HG03354 (cell line): ENCODE data around the gene CCDC63.
A peak's percentile ranks its signal among the peaks of the same experiment; 100 is the strongest.

Experiments used
- ATAC-seq: cut with Tn5 transposase; IDR thresholded peaks from one replicate; pipeline ENCODE4 v1.9.1; 2021; ENCODE audit warnings: mild to moderate bottlenecking; ENCODE audit not compliant: unreplicated experiment, poor library complexity, severe bottlenecking

Gene CCDC63

DNA sequence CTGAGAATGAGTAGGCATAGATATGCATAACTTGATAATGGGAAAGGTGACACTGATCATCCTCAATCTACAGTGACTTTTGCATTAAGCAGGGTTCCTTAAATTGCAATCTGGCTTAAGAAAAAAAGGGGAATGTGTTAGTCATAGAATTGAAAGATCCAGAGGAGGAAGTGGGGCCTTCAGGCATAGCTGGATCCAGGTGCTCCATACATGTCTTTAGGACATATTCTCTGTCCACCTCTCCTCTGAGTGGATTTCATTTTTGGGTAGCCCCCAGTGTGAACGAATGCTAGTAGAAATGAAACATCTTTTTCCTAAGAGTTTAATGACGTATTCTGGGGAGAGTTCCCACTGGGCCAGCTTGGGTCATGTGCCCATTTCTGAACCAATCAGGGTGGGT, 27.6 kb downstream of the CCDC63 start:
- ATAC-seq: no peak

- no peak for ATAC-seq
These were observed 28.0 kb downstream of the CCDC63 start for GRCh38 chr12:110874781-110875180.

- ATAC-seq: no peak
These were observed 33.9 kb downstream of the CCDC63 start for GRCh38 chr12:110880651-110881050.

DNA sequence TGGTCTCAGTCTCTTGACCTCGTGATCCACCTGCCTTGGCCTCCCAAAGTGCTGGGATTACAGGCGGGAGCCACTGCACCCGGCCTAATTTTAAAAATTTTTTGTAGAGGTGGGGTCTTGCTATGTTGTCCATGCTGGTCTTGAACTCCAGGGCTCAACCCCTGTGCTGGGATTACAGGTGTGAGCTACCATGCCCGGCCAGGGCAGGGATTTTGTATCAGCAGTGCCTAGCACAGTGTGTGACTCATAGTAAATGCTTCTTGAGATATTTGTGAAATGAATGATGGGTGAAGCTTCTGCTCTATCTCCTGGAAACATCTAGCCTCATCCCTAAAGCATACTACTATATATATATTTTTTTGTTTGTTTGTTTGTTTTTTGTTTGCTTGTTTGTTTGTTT, 36.5 kb downstream of the CCDC63 start:
- ATAC-seq: no peak

DNA sequence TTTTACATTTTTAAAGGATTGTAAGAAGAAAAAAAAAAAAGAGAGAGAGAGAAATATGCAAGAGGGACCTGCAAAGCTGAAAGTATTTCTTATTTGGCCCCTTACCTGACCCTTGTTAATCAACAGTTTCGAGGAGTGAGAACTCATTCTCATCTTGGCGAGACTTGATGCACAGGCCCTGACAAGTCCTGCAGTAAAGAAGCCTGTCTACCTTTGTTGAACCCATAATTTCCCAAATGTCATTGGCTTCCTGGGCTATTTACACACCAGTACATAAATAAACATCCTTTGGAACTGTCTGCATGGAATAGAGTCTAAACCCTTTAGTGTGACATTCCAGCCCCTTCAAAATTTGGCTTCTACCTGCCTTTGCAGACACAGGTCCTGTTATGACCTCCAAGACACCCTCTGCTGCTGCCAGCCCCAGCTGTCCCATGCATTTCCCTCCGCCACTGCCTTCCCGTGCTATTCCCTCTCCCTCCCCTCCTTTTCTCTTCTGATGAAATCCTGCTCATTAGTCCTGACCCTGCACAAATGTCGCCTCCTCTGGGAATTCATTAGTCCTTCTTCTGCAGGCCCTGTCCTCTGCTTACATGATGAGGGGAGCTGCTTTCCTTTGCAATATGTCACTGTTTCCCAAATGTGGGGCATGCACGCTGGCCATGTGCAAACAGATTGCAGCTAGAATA, 38.5 kb downstream of the CCDC63 start:
- ATAC-seq: no peak

DNA sequence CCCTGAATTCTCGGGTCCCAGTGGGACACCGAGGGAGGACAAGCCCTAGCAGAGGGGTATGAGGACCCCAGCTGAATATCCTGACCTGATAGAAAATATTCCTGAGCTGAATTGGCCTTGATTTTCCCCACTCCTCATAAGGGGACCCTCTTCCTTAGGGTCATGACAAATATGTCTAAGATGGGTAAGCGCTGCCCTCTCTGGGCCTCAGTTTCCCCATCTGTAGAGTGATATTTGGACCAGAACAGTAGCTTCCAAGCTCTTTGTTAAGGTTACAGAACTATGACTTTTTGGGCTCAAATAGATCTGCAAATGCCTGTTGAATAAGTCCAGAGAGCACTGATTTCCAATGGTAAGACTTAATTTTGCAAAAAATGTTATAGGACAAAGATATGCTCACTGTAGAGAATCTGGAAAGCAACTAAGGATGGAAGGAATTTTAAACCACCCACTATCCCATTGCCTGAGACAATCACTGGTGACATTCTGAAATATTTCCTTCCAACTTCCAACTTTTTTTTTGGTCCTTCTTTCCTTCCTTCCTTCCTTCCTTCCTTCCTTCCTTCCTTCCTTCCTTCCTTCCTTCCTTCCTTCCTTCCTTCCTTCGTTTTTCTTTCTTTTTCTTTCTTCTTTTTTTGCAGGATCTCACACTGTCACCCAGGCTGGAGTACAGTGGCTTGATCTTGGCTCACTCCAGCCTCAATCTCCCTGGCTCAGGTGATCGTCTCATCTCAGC, 41.6 kb downstream of the CCDC63 start:
- ATAC-seq: no peak

- no peak for ATAC-seq
These were observed 42.6 kb downstream of the CCDC63 start for GRCh38 chr12:110889361-110889760.

GRCh38 chr12:110893956-110894355, 47.2 kb downstream of the CCDC63 start:
- ATAC-seq: no peak

GRCh38 chr12:110896559-110896958, 49.8 kb downstream of the CCDC63 start:
- no peak for ATAC-seq

DNA sequence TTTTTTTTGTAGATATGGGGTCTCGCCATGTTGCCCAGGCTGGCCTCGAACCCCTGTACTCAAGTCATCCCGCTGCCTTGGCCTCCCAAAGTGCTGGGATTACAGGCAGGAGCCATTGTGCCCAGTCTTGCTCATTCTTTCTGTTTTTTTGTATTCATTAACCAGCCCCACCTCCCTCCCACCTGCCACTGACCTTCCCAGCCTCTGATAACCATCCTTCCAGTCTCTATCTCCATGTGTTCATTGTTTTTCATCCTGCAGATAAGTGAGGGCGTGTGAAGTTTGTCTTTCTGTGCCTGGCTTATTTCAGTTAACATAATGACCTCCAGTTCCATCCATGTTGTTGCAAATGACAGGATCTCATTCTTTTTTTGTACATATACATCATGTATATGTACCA, 54.6 kb downstream of the CCDC63 start:
- ATAC-seq: no peak

DNA sequence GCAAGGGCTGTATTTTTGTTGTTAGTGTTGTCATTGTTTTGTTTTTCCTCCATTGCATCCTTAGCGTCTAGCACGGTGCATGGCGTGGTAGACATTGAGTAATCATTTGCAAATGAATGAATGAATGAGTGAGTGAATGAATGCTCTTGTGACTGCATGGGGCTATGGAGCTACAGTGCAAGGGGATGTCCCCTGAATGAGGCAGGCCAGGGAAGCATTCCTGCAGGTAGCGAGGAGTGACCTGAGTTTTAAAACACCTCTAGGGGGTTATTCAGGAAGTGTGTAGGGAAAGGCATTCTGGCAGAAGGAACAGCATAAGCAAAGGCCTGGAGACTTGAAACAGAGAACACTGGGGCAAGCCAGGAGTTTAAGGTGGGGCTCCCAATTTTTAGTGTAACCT, 56.7 kb downstream of the CCDC63 start:
- ATAC-seq: no peak

- no peak for ATAC-seq
These were observed 59.3 kb downstream of the CCDC63 start for GRCh38 chr12:110906083-110906482.

DNA sequence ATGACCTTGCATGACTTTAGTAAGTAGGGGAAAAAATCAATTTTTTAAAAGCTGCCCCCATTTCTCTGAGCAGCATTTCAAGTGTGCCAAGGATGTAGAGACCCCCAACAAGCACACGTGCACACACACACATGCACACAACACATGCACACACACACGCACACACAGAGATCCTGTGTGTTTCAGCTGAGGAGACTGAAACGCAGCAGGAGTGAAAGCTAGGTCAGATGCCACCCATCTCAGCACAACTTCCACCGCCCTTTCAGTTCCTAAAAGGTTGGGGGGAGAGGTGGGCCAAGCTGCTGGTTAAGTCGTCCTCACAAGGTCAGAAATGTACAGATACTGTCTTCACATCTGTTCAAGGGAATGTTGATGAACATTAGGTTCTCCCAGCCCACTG, 59.7 kb downstream of the CCDC63 start:
- ATAC-seq: no peak

DNA sequence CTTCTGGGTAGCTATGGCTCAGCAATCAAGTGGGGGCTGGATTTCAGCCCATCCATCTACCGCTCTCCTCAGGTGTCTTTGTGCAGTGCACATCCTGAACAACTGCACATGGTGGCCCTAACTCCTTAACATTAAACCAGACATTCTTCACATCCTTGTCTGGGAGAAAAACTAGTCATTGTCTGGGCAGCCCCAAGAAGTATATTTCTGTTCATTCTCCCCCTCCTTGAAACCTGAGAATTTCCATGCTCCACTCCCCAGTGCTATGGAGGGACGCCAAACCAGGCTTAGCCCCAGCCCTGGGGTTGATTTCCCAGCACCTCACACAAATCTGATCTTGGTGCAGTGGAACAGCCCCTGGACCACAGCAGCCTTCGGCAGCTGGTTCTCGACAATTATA, 60.2 kb downstream of the CCDC63 start:
- ATAC-seq: no peak

- ATAC-seq: no peak
These were observed 60.8 kb downstream of the CCDC63 start for GRCh38 chr12:110907583-110907982.

DNA sequence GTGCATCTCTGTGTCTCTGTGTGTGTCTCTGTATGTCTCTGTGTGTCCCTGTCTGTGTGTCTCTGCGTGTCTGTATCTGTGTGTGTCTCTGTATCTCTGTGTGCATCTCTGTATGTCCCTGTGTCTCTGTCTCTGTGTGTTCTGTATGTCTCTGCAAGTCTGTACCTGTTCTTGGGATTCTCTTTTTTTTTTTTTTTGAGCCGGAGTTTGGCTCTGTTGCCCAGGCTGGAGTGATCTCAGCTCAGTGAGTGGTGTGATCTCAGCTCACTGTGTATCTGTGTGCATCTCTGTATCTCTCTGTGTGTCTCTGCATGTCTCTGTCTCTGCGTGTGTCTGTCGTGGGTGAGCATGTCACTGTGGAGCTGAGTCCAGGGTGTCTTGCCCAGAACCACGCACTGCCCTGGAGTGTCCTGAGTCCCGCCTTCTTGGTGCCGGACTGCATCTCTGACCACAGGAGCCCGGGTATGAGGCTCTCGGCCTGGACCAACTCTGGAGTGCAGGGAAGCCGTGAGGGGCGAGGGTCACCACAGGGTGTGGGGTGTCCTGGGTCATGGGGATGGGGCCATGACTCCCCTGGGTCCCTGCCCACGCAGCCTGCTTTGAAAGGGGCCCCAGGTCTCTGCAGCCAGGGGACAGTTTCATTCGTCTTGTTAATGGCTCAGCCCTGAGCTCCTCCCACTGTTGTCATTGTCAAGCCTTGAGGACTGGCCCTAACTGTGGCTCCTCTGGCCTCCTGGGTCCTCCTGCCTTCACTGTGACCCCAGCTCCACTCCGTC, 61.8 kb downstream of the CCDC63 start:
- no peak for ATAC-seq

- no peak for ATAC-seq
These were observed 65.5 kb downstream of the CCDC63 start for GRCh38 chr12:110912263-110912662.

DNA sequence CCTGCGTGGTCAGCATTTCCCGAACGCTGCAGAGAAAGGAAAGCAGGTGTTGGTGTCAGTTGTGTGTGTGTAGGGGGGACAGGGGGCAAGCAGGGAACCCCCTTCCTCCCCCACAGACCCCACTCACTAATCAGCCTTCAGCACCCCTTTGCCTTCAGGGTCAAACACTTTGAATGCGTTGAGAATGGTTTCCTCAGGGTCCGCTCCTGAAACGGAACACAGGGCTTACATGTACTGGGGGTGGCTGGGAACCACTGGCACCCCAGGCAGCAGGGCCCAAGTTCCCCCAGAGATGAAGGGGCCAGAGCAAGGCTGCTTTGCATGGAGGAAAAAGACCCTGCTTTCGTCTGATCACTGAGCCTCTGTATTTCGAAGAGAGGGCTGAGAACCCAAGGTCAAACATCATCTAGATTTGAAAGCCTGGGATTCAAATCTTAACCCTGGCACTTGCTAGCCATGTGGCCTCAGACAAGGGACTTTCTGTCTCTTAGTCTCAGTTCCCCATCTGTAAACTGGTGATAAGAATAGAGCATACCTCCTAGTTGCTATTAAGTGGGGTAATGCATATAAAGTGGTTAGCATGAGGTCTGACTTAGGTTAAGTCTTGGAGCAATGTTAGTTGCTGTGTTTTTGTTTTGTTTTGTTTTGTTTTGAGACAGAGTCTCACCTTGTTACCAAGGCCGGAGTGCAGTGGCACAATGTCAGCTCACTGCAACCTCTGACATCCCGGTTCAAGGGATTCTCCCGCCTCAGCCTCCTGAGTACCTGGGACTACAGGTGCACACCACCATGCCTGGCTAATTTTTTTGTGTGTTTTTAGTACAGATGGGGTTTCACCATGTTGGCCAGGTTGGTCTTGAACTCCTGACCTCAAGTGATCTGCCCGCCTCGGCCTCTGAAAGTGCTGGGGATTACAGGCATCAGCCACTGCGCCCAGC, 66.6 kb downstream of the CCDC63 start:
- ATAC-seq: peak; percentile 98

- no peak for ATAC-seq
These were observed 69.6 kb downstream of the CCDC63 start for GRCh38 chr12:110916295-110916875.
